Cardiac fibroblast (primary cell): ENCODE results near the gene FIS1.

ENCODE experiments used
- DNase-seq, 2 donors: peaks; one replicate each; pipeline versions ENCODE4 v3.0.0 to v3.0.0-alpha.2; 2010; ENCODE audit warnings: low read depth in 2 of 2
- H3K4me3 ChIP-seq, 2 donors: replicated peaks in 1 of 2; 1 replicate in 1 of 2; 2 replicates in 1 of 2; pipeline ENCODE4 v1.5.1; 2011; ENCODE audit warnings: low read depth in 2 of 2, low read length in 2 of 2, mild to moderate bottlenecking in 2 of 2, moderate library complexity in 1 of 2
- CTCF ChIP-seq: IDR thresholded peaks from one replicate; pipeline ENCODE4 v1.5.1; 2011; ENCODE audit warnings: low read depth, mild to moderate bottlenecking, low read length, inconsistent platforms

The FIS1 gene

GRCh38 chr7:101195884-101196283 is 49.0 kb downstream of the FIS1 start:
- DNase-seq = no peak
- no peak overlapping the region for H3K4me3 ChIP-seq
- TF ChIP-seq CTCF = no peak
